Measurements from ENCODE around the gene INKA2. TPM values are rescaled to one million over a fixed set of nuclear protein-coding genes. Genes with fewer than 3 reads are reported as not detected.

Gene INKA2
- total RNA-seq, 1 donor from 2014 or later = 20.4 TPM

DNA sequence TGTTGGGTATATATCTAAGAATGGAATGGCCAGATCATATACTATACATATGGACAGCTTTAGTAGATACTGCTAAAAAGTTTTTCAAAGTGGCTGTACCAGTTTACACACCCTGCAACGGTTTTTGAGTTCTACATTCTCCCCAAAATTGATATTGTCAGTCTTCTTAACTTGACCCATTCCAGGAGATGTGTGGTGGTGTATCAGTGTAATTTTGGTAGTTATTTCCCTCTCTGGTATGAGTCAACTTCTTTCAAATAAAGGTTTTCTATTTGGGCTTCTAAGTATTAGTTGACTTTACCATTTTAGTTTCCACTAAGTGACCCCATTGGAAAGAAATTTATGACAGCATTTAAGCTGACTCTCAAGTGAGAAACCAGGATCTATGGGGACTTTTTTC, 29.2 kb downstream of the INKA2 start:
- Histone ChIP-seq H3K27ac (ENCODE audit: low read depth, low read length) (no peak overlapping the region), H3K9me3 (ENCODE audit: control insufficient read depth in 3 of 3, low read length in 3 of 3) (no peaks in the 10 kb centered on the region), H3K4me1 (ENCODE audit: control insufficient read depth in 3 of 3, insufficient read depth in 3 of 3, low read length in 3 of 3) (no peaks in the 10 kb centered on the region), H3K9ac (ENCODE audit: low read depth in 1 of 3, low read length in 3 of 3) (no peak overlapping the region), H3K27me3 (ENCODE audit: control insufficient read depth in 3 of 3, insufficient read depth in 3 of 3, low read length in 3 of 3) (no peaks in the 10 kb centered on the region), H3K36me3 (ENCODE audit: control insufficient read depth in 3 of 3, insufficient read depth in 3 of 3, low read length in 3 of 3) (peaks cover 11 to 35% (median 24%) of the 10 kb centered on the region in 3 donors), H3K4me3 (ENCODE audit: low read length in 3 of 3) (no peak overlapping the region)

DNA sequence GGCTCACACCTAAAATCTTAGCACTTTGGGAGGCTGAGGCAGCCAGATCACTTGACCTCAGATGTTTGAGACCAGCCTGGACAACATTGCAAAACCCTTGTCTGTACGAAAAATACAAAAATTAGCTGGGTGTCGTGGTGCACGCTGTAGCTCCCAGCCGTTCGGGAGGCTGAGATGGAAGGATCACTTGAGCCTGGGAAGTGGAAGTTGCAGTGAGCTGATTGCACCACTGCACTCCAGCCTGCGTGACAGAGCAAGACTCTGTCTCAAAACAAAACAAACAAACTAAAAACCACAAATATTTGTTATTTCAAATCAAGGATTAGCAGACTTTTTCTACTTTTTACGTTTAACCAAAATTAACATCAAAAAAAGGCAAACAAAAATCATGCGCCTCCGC, 31.3 kb downstream of the INKA2 start:
- Histone ChIP-seq H3K36me3 (ENCODE audit: control insufficient read depth in 3 of 3, insufficient read depth in 3 of 3, low read length in 3 of 3) (peaks cover 16 to 52% (median 39%) of the 10 kb centered on the region in 3 donors), H3K27me3 (ENCODE audit: control insufficient read depth in 3 of 3, insufficient read depth in 3 of 3, low read length in 3 of 3) (no peaks in the 10 kb centered on the region), H3K9ac (ENCODE audit: low read depth in 1 of 3, low read length in 3 of 3) (no peak overlapping the region), H3K4me3 (ENCODE audit: low read length in 3 of 3) (no peak overlapping the region), H3K27ac (ENCODE audit: low read depth, low read length) (no peak overlapping the region), H3K4me1 (ENCODE audit: control insufficient read depth in 3 of 3, insufficient read depth in 3 of 3, low read length in 3 of 3) (no peaks in the 10 kb centered on the region), H3K9me3 (ENCODE audit: control insufficient read depth in 3 of 3, low read length in 3 of 3) (no peaks in the 10 kb centered on the region)

DNA sequence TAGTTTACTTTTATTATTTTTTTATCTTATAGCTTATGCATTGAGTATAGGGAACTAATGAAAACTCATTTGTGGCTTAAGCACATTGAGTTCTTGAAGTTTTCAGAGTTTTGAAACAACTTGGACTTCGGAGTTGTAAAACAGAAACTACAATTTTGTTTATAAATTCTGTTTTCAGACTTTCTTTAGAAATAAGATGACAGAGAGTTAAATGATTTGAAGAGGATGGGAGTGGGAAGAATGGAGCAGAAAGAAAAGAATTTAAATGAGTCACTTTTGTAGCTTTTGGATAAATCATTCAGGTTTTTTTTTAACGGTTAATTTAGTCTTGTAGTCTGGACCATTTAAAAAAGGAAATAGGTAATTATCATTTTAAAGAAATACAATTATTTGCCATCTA, 32.3 kb downstream of the INKA2 start:
- H3K4me3 ChIP-seq (ENCODE audit: low read length in 3 of 3) = no peak overlapping the region
- no peak overlapping the region for H3K9ac ChIP-seq (ENCODE audit: low read depth in 1 of 3, low read length in 3 of 3)
- H3K36me3 ChIP-seq (ENCODE audit: control insufficient read depth in 3 of 3, insufficient read depth in 3 of 3, low read length in 3 of 3) = peaks cover 20 to 56% (median 46%) of the 10 kb centered on the region in 3 donors
- no peaks in the 10 kb centered on the region for H3K4me1 ChIP-seq (ENCODE audit: control insufficient read depth in 3 of 3, insufficient read depth in 3 of 3, low read length in 3 of 3)
- H3K27me3 ChIP-seq (ENCODE audit: control insufficient read depth in 3 of 3, insufficient read depth in 3 of 3, low read length in 3 of 3) = no peaks in the 10 kb centered on the region
- H3K27ac ChIP-seq (ENCODE audit: low read depth, low read length) = no peak overlapping the region
- H3K9me3 ChIP-seq (ENCODE audit: control insufficient read depth in 3 of 3, low read length in 3 of 3) = no peaks in the 10 kb centered on the region

DNA sequence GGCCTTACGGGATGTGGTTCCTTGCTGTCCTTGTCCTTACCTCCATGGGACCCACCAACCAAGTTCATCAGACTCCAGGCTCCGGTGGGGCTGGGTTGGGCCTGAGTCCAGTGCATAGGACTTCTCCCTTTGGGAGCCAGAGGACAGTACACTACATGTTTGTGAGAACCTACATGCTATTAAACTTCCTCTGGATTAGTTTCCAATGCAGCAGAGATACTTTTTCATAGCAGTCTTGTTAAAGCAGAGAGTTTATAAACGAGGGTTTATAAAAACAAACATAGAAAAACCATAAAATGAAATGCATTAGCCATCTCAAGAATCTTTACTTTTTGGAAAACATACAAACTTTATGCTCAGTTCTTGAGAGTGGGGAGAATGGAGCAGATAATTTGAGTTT, 33.4 kb downstream of the INKA2 start:
- Histone ChIP-seq H3K36me3 (ENCODE audit: control insufficient read depth in 3 of 3, insufficient read depth in 3 of 3, low read length in 3 of 3) (peaks cover 22 to 58% (median 53%) of the 10 kb centered on the region in 3 donors), H3K4me1 (ENCODE audit: control insufficient read depth in 3 of 3, insufficient read depth in 3 of 3, low read length in 3 of 3) (no peaks in the 10 kb centered on the region), H3K9me3 (ENCODE audit: control insufficient read depth in 3 of 3, low read length in 3 of 3) (no peaks in the 10 kb centered on the region), H3K27me3 (ENCODE audit: control insufficient read depth in 3 of 3, insufficient read depth in 3 of 3, low read length in 3 of 3) (no peaks in the 10 kb centered on the region), H3K27ac (ENCODE audit: low read depth, low read length) (no peak overlapping the region), H3K4me3 (ENCODE audit: low read length in 3 of 3) (no peak overlapping the region), H3K9ac (ENCODE audit: low read depth in 1 of 3, low read length in 3 of 3) (no peak overlapping the region)

DNA sequence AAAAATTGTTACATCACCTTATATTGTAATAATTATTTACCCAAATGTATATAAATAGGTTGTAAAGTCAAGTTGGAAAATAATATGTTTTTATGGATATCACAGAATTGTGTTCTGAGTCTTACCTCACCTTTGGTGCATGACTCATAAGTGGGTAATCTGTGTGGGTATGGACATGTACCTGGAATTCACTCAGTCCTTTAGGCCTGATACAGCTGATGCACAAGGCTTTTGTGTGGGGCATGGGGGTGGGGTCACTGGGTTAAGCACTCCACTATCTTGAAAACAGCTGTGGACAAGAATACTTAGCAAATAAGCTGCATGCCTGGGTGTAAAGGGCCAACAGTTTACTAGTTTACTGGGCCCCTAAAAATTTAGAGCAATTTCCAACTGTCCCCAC, 34.4 kb downstream of the INKA2 start:
- H3K36me3 ChIP-seq (ENCODE audit: control insufficient read depth in 3 of 3, insufficient read depth in 3 of 3, low read length in 3 of 3) = peaks cover 23 to 59% (median 59%) of the 10 kb centered on the region in 3 donors
- no peak overlapping the region for H3K4me3 ChIP-seq (ENCODE audit: low read length in 3 of 3)
- no peaks in the 10 kb centered on the region for H3K9me3 ChIP-seq (ENCODE audit: control insufficient read depth in 3 of 3, low read length in 3 of 3)

DNA sequence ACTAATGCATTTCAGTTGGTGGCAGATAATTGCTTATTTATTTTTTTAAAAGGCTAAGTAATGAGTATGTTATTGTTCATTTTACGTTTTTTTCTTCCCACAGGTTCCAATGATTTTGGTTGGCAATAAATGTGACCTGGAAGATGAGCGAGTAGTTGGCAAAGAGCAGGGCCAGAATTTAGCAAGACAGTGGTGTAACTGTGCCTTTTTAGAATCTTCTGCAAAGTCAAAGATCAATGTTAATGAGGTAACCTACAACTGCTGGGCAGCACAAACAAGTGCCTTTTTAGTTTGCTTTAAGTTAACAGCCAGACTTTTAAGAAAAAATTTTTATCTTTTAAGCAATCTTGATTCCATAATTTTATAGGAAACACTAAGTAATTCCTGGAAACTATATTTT, 35.0 kb downstream of the INKA2 start:
- H3K4me1 ChIP-seq (ENCODE audit: control insufficient read depth in 3 of 3, insufficient read depth in 3 of 3, low read length in 3 of 3) = no peaks in the 10 kb centered on the region
- H3K27me3 ChIP-seq (ENCODE audit: control insufficient read depth in 3 of 3, insufficient read depth in 3 of 3, low read length in 3 of 3) = no peaks in the 10 kb centered on the region
- H3K9me3 ChIP-seq (ENCODE audit: control insufficient read depth in 3 of 3, low read length in 3 of 3) = no peaks in the 10 kb centered on the region
- no peak overlapping the region for H3K9ac ChIP-seq (ENCODE audit: low read depth in 1 of 3, low read length in 3 of 3)
- peaks cover 23 to 59% (median 59%) of the 10 kb centered on the region in 3 donors for H3K36me3 ChIP-seq (ENCODE audit: control insufficient read depth in 3 of 3, insufficient read depth in 3 of 3, low read length in 3 of 3)
- H3K4me3 ChIP-seq (ENCODE audit: low read length in 3 of 3) = no peak overlapping the region
- H3K27ac ChIP-seq (ENCODE audit: low read depth, low read length) = no peak overlapping the region

More for the DNA sequence above, 34.4 kb downstream of the INKA2 start:
- H3K27me3 ChIP-seq (ENCODE audit: control insufficient read depth in 3 of 3, insufficient read depth in 3 of 3, low read length in 3 of 3) = no peaks in the 10 kb centered on the region
- H3K4me1 ChIP-seq (ENCODE audit: control insufficient read depth in 3 of 3, insufficient read depth in 3 of 3, low read length in 3 of 3) = no peaks in the 10 kb centered on the region
- H3K27ac ChIP-seq (ENCODE audit: low read depth, low read length) = no peak overlapping the region
- no peak overlapping the region for H3K9ac ChIP-seq (ENCODE audit: low read depth in 1 of 3, low read length in 3 of 3)

DNA sequence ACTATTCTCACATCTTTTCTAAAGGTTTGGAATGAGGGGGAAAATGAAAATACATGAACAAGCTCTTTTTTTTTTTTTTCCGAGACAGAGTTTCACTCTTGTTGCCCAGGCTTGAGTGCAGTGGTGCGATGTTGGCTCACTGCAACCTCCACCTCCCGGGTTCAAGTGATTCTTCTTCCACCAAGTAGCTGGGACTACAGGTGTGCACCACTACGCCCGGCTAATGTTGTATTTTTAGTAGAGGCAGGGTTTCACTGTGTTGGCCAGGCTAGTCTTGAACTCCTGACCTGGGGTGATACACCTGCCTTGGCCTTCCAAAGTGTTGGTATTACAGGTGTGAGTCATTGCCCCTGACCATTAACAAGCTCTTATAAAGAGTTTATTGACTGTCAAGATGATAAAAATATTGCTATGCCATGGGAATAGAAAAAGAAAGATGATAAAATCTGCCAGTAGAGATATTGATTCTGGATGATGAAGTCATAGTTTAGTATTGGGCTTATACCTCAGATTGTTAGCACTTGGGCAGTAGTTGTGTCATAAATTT, 36.6 kb downstream of the INKA2 start:
- Histone ChIP-seq H3K4me3 (ENCODE audit: low read length in 3 of 3) (no peak overlapping the region), H3K9ac (ENCODE audit: low read depth in 1 of 3, low read length in 3 of 3) (no peak overlapping the region), H3K9me3 (ENCODE audit: control insufficient read depth in 3 of 3, low read length in 3 of 3) (no peaks in the 10 kb centered on the region), H3K27me3 (ENCODE audit: control insufficient read depth in 3 of 3, insufficient read depth in 3 of 3, low read length in 3 of 3) (no peaks in the 10 kb centered on the region), H3K36me3 (ENCODE audit: control insufficient read depth in 3 of 3, insufficient read depth in 3 of 3, low read length in 3 of 3) (peaks cover 19 to 65% (median 61%) of the 10 kb centered on the region in 3 donors), H3K27ac (ENCODE audit: low read depth, low read length) (no peak overlapping the region), H3K4me1 (ENCODE audit: control insufficient read depth in 3 of 3, insufficient read depth in 3 of 3, low read length in 3 of 3) (no peaks in the 10 kb centered on the region)

DNA sequence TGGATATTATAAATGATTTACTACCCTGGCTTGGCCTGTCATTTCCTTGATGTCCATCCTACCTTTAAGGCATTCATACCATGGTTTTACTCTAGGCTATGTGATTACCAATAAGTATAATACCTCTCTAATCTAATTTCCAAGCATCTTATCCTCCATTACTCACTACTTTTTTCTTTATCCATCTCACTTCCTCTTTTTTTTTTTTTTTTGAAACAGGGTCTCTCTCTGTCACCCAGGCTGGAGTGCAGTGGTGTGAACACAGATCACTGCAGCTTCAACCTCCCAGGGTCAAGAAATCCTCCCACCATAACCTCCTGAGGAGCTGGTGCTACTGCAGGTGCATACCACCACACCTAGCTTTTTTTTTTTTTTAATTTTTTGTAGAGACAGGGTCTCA, 39.9 kb downstream of the INKA2 start:
- Histone ChIP-seq H3K36me3 (ENCODE audit: control insufficient read depth in 3 of 3, insufficient read depth in 3 of 3, low read length in 3 of 3) (peaks cover 9 to 54% (median 47%) of the 10 kb centered on the region in 3 donors), H3K27me3 (ENCODE audit: control insufficient read depth in 3 of 3, insufficient read depth in 3 of 3, low read length in 3 of 3) (no peaks in the 10 kb centered on the region), H3K9me3 (ENCODE audit: control insufficient read depth in 3 of 3, low read length in 3 of 3) (no peaks in the 10 kb centered on the region), H3K4me1 (ENCODE audit: control insufficient read depth in 3 of 3, insufficient read depth in 3 of 3, low read length in 3 of 3) (no peaks in the 10 kb centered on the region), H3K9ac (ENCODE audit: low read depth in 1 of 3, low read length in 3 of 3) (no peak overlapping the region), H3K4me3 (ENCODE audit: low read length in 3 of 3) (no peak overlapping the region), H3K27ac (ENCODE audit: low read depth, low read length) (no peak overlapping the region)

DNA sequence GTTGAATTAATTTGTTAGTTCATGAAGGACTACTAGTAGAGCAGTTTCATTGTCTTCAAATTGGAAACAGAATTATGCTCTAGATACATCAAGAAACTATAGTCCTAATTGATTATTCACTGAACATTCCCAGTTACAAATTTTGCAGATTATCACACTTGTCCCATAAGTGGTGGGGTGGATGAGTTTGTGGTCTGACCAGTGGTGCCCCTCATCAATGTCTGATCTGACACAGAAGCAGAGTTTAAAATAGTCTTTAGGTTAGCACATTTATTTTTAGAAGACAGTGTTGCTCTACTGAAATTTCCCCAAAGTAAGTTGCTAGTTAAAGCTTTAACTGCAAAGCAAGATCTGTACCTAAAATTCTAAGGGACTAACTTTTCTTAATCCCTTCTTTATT, 42.9 kb downstream of the INKA2 start:
- Histone ChIP-seq H3K36me3 (ENCODE audit: control insufficient read depth in 3 of 3, insufficient read depth in 3 of 3, low read length in 3 of 3) (peaks cover 8 to 44% (median 37%) of the 10 kb centered on the region in 3 donors), H3K27me3 (ENCODE audit: control insufficient read depth in 3 of 3, insufficient read depth in 3 of 3, low read length in 3 of 3) (no peaks in the 10 kb centered on the region), H3K9ac (ENCODE audit: low read depth in 1 of 3, low read length in 3 of 3) (no peak overlapping the region), H3K4me1 (ENCODE audit: control insufficient read depth in 3 of 3, insufficient read depth in 3 of 3, low read length in 3 of 3) (no peaks in the 10 kb centered on the region), H3K4me3 (ENCODE audit: low read length in 3 of 3) (no peak overlapping the region), H3K9me3 (ENCODE audit: control insufficient read depth in 3 of 3, low read length in 3 of 3) (no peaks in the 10 kb centered on the region), H3K27ac (ENCODE audit: low read depth, low read length) (no peak overlapping the region)

DNA sequence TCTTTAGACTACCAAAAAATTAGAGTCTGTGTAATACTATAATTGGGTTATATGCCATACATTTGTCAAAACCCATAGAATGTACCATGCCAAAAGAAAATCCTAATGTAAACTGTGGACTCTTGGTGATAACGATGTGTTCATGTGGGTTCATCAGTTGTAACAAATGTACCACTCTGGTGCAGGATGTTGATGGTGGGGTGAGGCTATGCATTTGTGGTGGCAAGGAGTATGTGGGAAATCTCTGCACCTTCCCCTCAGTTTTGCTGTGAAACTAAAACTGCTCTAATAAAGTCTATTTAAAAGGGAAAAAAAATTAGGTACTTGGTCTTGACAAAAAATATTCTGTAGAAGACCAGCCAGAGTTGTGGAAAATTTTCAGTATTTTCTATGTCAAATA, 43.4 kb downstream of the INKA2 start:
- peaks cover 5 to 40% (median 32%) of the 10 kb centered on the region in 3 donors for H3K36me3 ChIP-seq (ENCODE audit: control insufficient read depth in 3 of 3, insufficient read depth in 3 of 3, low read length in 3 of 3)

More for the DNA sequence above, 43.4 kb downstream of the INKA2 start:
- Histone ChIP-seq H3K27me3 (ENCODE audit: control insufficient read depth in 3 of 3, insufficient read depth in 3 of 3, low read length in 3 of 3) (no peaks in the 10 kb centered on the region), H3K27ac (ENCODE audit: low read depth, low read length) (no peak overlapping the region), H3K9ac (ENCODE audit: low read depth in 1 of 3, low read length in 3 of 3) (no peak overlapping the region), H3K4me3 (ENCODE audit: low read length in 3 of 3) (no peak overlapping the region), H3K4me1 (ENCODE audit: control insufficient read depth in 3 of 3, insufficient read depth in 3 of 3, low read length in 3 of 3) (no peaks in the 10 kb centered on the region), H3K9me3 (ENCODE audit: control insufficient read depth in 3 of 3, low read length in 3 of 3) (no peaks in the 10 kb centered on the region)

Measured in skeletal muscle tissue (tissue), 4 donors.